Subcutaneous adipose tissue (tissue), 4 donors: Measurements from ENCODE around the gene LBHD1. TPM values are rescaled to one million over a fixed set of nuclear protein-coding genes. Genes with fewer than 3 reads are reported as not detected.

Experiments used
- total RNA-seq, 4 donors: library from RNA; depleted of rRNA; stranded (reverse); fragments of >200 nt; gene quantifications; one replicate each; pipeline ENCODE4 v1.1.0, GENCODE V29; 2016
- TF ChIP-seq, protein P1 (sequence below): fragments of 450-650 bp; IDR thresholded peaks from one replicate; pipeline ENCODE4 v1.5.1; 2016; ENCODE audit warnings: low read depth, mild to moderate bottlenecking, control low read depth, antibody characterized with exemption, moderate library complexity

LBHD1 gene
- total RNA-seq, 4 donors from 2014 or later: 3.8 to 10.6 (median 5.5) TPM

DNA sequence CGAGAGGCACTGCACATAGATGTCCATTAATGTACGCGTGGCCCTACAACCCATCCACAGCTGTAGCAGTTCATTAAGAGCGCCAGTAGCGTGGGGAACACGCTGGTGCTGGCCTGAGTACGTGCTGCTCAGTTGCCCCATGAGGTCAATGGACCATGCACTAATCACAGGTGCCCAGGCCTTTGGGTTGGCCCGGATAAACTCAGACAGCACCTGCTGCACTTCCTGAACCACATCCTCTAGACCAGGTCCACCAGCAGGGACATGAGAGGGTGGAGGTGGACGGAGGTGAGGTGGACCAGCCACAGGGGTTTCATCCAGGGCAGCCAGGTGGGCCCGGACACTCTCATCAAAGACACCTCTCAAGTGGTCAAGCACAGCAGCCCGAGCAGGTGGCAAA is 22.6 kb downstream of the LBHD1 start:
- TF ChIP-seq, protein P1, sequence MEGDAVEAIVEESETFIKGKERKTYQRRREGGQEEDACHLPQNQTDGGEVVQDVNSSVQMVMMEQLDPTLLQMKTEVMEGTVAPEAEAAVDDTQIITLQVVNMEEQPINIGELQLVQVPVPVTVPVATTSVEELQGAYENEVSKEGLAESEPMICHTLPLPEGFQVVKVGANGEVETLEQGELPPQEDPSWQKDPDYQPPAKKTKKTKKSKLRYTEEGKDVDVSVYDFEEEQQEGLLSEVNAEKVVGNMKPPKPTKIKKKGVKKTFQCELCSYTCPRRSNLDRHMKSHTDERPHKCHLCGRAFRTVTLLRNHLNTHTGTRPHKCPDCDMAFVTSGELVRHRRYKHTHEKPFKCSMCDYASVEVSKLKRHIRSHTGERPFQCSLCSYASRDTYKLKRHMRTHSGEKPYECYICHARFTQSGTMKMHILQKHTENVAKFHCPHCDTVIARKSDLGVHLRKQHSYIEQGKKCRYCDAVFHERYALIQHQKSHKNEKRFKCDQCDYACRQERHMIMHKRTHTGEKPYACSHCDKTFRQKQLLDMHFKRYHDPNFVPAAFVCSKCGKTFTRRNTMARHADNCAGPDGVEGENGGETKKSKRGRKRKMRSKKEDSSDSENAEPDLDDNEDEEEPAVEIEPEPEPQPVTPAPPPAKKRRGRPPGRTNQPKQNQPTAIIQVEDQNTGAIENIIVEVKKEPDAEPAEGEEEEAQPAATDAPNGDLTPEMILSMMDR: no peak

DNA sequence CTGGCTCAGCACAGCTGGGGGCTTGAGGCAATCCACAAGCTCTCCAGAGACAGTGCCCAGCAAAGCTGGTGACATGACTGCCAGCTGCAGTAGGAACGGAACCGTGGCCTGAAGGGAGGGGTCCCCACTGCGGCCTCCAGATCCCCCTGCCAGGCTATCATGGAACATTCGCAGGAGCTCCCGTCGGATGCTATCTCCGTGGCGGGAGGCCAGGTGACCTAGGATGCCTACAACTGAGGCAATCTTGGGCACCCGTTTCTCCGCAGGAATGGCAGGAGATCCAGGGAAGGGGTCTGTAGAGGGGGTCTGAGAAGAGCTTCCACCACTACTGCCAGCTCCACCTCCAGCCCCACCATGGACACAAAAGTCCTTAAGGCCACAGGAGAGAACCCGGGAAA is 23.1 kb downstream of the LBHD1 start:
- TF ChIP-seq, protein P1: no peak

DNA sequence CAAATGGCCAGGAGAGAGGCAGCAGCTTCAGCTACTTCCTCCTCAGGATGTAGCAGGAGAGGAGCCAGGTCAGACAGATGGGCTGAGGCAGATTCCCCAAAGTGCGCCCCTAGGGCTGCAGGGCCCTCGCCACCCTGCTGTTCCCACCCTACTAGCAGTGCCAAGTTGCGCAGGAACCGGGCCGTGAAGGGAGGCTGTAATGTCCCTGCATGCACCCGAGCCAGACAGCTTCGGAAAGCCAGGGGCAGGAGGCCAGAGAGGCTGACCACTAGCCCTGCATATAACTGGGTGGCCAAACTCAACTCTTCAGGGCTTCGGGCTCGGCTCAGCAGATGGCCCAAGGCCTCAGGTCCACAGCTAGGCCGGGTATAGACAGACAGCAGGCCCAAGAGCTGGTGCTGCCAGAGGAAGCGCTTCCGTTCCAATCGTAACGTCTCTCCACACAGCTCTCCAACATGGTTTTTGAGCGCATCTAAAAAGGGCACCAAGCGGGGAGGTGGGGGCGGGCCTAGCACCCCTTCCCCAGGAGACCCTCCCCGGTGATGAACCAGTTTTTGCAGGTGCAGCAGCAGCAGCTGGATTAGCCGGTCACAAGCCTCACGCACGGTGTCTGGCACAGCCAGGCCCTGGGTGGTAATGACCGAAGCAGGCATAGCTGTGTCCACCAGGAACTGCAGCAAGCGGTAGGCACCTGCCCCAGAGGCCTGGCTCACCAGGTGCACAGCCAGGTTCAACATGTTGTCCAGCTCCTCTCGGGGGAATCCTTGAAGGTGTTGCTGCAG is 23.7 kb downstream of the LBHD1 start:
- TF ChIP-seq, protein P1: no peak

DNA sequence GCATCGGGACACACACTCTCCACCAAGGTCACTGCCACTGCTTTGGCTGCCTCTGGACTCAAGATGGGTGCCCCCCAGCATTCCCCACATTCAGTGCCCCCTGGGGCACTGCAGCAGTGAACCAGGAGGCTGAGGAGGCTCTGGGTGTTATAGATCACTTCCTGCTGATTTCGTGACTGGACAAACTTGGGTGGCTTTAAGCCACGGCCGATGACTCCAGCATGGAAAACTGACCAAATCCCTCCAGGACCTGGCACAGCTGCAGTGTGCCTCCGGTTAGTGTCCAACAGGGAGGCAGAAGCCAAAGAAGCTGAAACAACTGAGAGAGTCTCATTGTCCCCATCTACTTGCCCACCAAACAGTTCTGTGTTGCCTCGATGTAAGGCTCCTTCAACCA is 24.5 kb downstream of the LBHD1 start:
- TF ChIP-seq, protein P1: no peak

DNA sequence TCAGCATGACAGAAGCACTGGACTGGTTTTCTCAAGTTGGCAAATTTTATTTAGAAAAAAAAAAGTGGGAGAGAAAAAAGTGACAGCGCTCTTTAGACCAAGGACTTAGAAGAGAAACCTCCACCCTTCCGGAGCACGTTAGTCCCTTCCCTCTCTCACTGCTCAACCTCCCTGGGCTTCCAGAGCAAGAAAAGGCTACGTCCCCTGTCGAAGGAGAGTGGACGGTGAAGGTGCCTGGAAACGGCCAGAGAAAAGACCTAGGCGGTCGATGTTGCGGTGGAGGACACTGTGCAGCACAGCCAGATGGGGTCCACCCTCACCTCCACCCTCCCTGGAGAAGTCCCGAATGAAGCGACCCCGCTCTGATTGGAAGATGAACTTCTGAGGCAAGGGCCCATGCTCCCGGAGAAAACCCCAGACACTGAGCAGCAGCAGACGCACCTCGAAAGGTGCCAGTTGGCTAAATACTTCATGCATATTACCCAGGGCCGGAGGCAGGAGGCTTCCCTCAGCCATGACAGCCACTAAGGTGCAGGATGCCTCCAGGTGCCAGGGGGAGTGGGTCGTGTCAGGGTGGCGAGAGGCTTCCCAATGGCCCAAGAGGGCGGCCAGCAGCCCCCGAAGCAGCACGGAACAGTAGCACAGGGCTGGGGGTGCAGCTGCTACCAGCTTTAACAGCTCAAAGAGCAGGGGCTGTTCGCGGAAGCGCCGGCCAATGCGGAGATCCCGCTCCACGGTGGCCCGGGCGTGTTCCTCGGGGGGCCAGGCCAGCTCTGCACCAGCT is 25.1 kb downstream of the LBHD1 start:
- TF ChIP-seq, protein P1: no peak

DNA sequence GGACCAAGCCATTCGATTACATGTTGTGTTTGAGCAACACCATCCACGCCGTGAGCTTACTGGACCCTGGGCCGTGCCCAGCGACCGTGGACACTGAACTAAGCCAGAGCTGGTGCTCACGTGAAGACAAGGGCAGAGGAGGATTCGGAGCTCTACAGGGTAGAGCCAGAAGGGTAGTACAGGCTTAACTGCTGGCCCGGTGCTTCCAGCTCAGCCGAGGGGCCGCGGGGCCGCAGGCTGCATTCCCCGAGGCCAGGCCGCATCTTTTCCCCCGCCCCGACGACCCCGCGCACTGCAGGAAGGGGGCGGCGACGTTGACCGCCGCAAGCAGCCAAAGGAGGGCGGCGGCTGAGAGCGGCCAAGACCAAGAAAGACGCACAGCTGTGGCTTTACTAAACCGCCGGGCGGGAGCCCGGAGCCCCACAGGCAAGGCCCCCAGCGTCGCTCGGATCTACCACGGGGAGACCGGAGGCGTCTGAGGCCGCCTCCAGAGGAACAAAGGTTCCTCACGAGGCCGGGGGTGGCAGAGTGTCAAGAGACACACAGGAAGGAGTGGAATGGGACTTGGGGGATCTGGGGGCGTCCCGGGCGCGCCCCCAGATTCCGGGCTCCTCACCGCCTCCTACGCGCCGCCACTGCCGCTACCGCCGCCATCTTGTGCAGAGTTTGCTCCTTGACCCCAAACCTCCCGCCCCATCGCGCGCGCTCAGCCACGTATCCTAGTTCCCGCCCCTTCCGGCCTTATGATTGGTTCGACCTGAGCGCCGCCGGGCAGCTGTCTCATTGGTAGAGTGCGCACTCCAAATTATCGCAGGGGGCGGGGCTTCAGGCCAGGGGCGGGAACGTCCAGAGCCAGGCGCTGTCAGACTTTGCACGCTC is 25.9 kb downstream of the LBHD1 start, which contains the start of gene GANAB:
TSS of gene GANAB (minus strand) at position 668 of the 879 bp plus-strand sequence. CDS start at position 654, 14 bp downstream.
- TF ChIP-seq, protein P1: no peak
